H9 (cell line): ENCODE data around the gene OR4E1. TPM values are rescaled to one million over a fixed set of nuclear protein-coding genes. Genes with fewer than 3 reads are reported as not detected.

Experiments used
- DNase-seq: peaks from one replicate; pipeline ENCODE4 v3.0.0-alpha.2; 2017
- H2AFZ ChIP-seq: one replicate; pipeline ENCODE4 v1.6.1; 2013; ENCODE audit warnings: mild to moderate bottlenecking, low read length, control low read depth, moderate library complexity
- H2AK5ac ChIP-seq: 2 replicates; pipeline ENCODE4 v1.6.1; 2013; ENCODE audit warnings: low read length, control low read depth, mixed read lengths; ENCODE audit not compliant: insufficient read length
- H2BK120ac ChIP-seq: one replicate; pipeline ENCODE4 v1.6.1; 2013; ENCODE audit warnings: low read depth, mild to moderate bottlenecking, low read length, control low read depth, inconsistent platforms; ENCODE audit not compliant: poor library complexity, severe bottlenecking
- H2BK12ac ChIP-seq: 2 replicates; pipeline ENCODE4 v1.6.1; 2013; ENCODE audit warnings: low read length, control low read depth, mixed read lengths, low read depth; ENCODE audit not compliant: insufficient read length
- H2BK15ac ChIP-seq: 2 replicates; pipeline ENCODE4 v1.6.1; 2013; ENCODE audit warnings: low read depth, low read length, control low read depth
- H2BK20ac ChIP-seq: one replicate; pipeline ENCODE4 v1.6.1; 2013; ENCODE audit warnings: low read depth, mild to moderate bottlenecking, low read length, control low read depth, inconsistent platforms; ENCODE audit not compliant: poor library complexity, severe bottlenecking
- H2BK5ac ChIP-seq: 2 replicates; pipeline ENCODE4 v1.6.1; 2013; ENCODE audit warnings: low read length, control low read depth, mixed read lengths; ENCODE audit not compliant: insufficient read length
- H3K14ac ChIP-seq: 2 replicates; pipeline ENCODE4 v1.6.1; 2013; ENCODE audit warnings: low read length, control low read depth; ENCODE audit not compliant: insufficient read depth
- H3K18ac ChIP-seq: 2 replicates; pipeline ENCODE4 v1.6.1; 2013; ENCODE audit warnings: low read depth, mild to moderate bottlenecking, mixed read lengths, low read length, control low read depth; ENCODE audit not compliant: insufficient read length
- H3K23ac ChIP-seq: 2 replicates; pipeline ENCODE4 v1.6.1; 2013; ENCODE audit warnings: low read length, control low read depth, mixed read lengths, low read depth; ENCODE audit not compliant: insufficient read length
- H3K23me2 ChIP-seq: 2 replicates; pipeline ENCODE4 v1.6.1; 2013; ENCODE audit warnings: low read depth, mild to moderate bottlenecking, mixed read lengths, low read length, control low read depth; ENCODE audit not compliant: insufficient read length, poor library complexity, severe bottlenecking
- H3K27ac ChIP-seq: 2 replicates; pipeline ENCODE4 v1.5.1; 2013; ENCODE audit warnings: low read length, control low read depth, mixed read lengths, low read depth; ENCODE audit not compliant: insufficient read length
- H3K27me3 ChIP-seq: 2 replicates; pipeline ENCODE4 v1.6.1; 2013; ENCODE audit warnings: low read length, control low read depth, inconsistent platforms; ENCODE audit not compliant: insufficient read depth
- H3K4ac ChIP-seq: 2 replicates; pipeline ENCODE4 v1.6.1; 2013; ENCODE audit warnings: low read depth, mild to moderate bottlenecking, control low read depth, inconsistent platforms, low read length, moderate library complexity
- H3K4me1 ChIP-seq: 2 replicates; pipeline ENCODE4 v1.6.1; 2013; ENCODE audit warnings: low read length, control low read depth, inconsistent platforms; ENCODE audit not compliant: insufficient read depth
- H3K4me2 ChIP-seq: 2 replicates; pipeline ENCODE4 v1.6.1; 2013; ENCODE audit warnings: low read length, control low read depth, mixed read lengths; ENCODE audit not compliant: insufficient read length, insufficient read depth
- H3K56ac ChIP-seq: 2 replicates; pipeline ENCODE4 v1.6.1; 2013; ENCODE audit warnings: low read depth, mild to moderate bottlenecking, mixed read lengths, low read length, control low read depth; ENCODE audit not compliant: insufficient read length
- H3K79me1 ChIP-seq: 2 replicates; pipeline ENCODE4 v1.6.1; 2013; ENCODE audit warnings: low read depth, mild to moderate bottlenecking, moderate library complexity, low read length, control low read depth, inconsistent platforms; ENCODE audit not compliant: insufficient read depth, poor library complexity, severe bottlenecking
- H3K79me2 ChIP-seq: 2 replicates; pipeline ENCODE4 v1.6.1; 2013; ENCODE audit warnings: low read length, control low read depth, inconsistent platforms; ENCODE audit not compliant: insufficient read depth
- H3K9ac ChIP-seq: 2 replicates; pipeline ENCODE4 v1.6.1; 2013; ENCODE audit warnings: low read length, control low read depth, mixed read lengths; ENCODE audit not compliant: insufficient read length; ENCODE audit errors: extremely low read depth
- H3K9me3 ChIP-seq: one replicate; pipeline ENCODE4 v1.6.1; 2013; ENCODE audit warnings: low read depth, low read length, inconsistent platforms; ENCODE audit not compliant: control insufficient read depth
- H3T11ph ChIP-seq: one replicate; pipeline ENCODE4 v1.6.1; 2013; ENCODE audit warnings: mild to moderate bottlenecking, low read length, control low read depth, inconsistent platforms
- H4K20me1 ChIP-seq: one replicate; pipeline ENCODE4 v1.6.1; 2013; ENCODE audit not compliant: control insufficient read depth, insufficient read length, insufficient read depth
- H4K5ac ChIP-seq: 2 replicates; pipeline ENCODE4 v1.6.1; 2013; ENCODE audit warnings: low read depth, mild to moderate bottlenecking, mixed read lengths, low read length, control low read depth; ENCODE audit not compliant: insufficient read length
- H4K8ac ChIP-seq: replicated peaks from 2 replicates; pipeline ENCODE4 v1.6.1; 2013; ENCODE audit warnings: low read length, control low read depth, mixed read lengths, low read depth; ENCODE audit not compliant: insufficient read length
- H4K91ac ChIP-seq: 2 replicates; pipeline ENCODE4 v1.6.1; 2013; ENCODE audit warnings: low read depth, mild to moderate bottlenecking, moderate library complexity, mixed read lengths, low read length, control low read depth; ENCODE audit not compliant: insufficient read length
- H3K27ac Mint-ChIP-seq, 3 experiments: 2 replicates in 2 of 3; 3 replicates in 1 of 3; pipeline ENCODE4 v1.8.0; 2020 to 2021; ENCODE audit warnings: mixed read lengths in 3 of 3, mild to moderate bottlenecking in 1 of 3, moderate library complexity in 1 of 3
- H3K27me3 Mint-ChIP-seq: 2 replicates; pipeline ENCODE4 v1.8.0; 2021; ENCODE audit warnings: low read depth, mild to moderate bottlenecking, moderate library complexity, mixed read lengths
- H3K36me3 Mint-ChIP-seq, 3 experiments: 2 replicates in 2 of 3; 3 replicates in 1 of 3; pipeline ENCODE4 v1.8.0; 2020 to 2021; ENCODE audit warnings: low read depth in 3 of 3, mixed read lengths in 3 of 3; ENCODE audit not compliant: insufficient read depth in 1 of 3
- H3K4me1 Mint-ChIP-seq, 2 experiments: 2 replicates each; pipeline ENCODE4 v1.8.0; 2020; ENCODE audit warnings: mixed read lengths in 2 of 2
- H3K4me3 Mint-ChIP-seq, 2 experiments: 2 replicates in 1 of 2; 3 replicates in 1 of 2; pipeline ENCODE4 v1.8.0; 2020 to 2021; ENCODE audit warnings: mild to moderate bottlenecking in 2 of 2, mixed read lengths in 2 of 2, moderate library complexity in 1 of 2
- H3K9me3 Mint-ChIP-seq, 2 experiments: 2 replicates in 1 of 2; 3 replicates in 1 of 2; pipeline ENCODE4 v1.8.0; 2020; ENCODE audit warnings: mild to moderate bottlenecking in 2 of 2, mixed read lengths in 2 of 2, moderate library complexity in 1 of 2
- total RNA-seq: library from RNA; stranded (reverse); gene quantifications from 2 replicates; pipeline ENCODE4 v1.2.1, GENCODE V29; 2021
- TF ChIP-seq, protein P1 (sequence below): fragments of 200-600 bp; sonication (generic); conservative IDR thresholded peaks from 3 replicates; pipeline ENCODE4 v1.8.0; 2021; ENCODE audit warnings: antibody characterized with exemption, mild to moderate bottlenecking

OR4E1 gene
- total RNA-seq, 1 experiment from 2014 or later, result not detected

DNA sequence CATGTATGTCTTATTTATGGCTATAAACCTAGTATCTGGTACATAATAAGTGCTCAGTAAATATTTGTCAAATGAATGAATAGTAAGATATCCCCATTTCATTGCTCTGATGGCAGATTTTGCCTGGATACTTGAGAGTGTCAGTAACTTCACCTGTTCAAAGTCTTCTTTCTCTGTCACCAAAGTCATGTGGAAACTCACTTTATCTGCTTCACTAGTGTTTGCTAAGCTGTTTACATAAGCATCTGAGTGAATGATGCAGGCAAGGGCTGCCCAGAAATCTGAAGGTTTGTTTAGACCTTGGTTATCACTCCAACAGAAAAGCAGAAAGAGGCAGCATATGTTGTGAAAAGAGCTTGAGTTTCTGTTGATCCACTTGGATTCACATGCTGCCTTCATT is 4.3 kb downstream of the OR4E1 start:
- H4K8ac ChIP-seq, result no peak overlapping the region
- H3K23ac ChIP-seq, result no peak overlapping the region
- H3K4ac ChIP-seq, result no peak overlapping the region
- Mint-ChIP-seq H3K4me1 (no peaks in the 10 kb centered on the region), H3K36me3 (no peaks in the 10 kb centered on the region), H3K9me3 (peaks cover 0 to 2% of the 10 kb centered on the region in 2 experiments; a peak in 2 of 5 replicates), H3K4me3 (no peak overlapping the region), H3K27ac (no peak overlapping the region), H3K27me3 (peaks cover 6% of the 10 kb centered on the region)
- H3K27ac ChIP-seq, result no peak overlapping the region
- H2BK12ac ChIP-seq, result no peak overlapping the region
- H2BK120ac ChIP-seq, result no peak overlapping the region
- no peak overlapping the region for H4K5ac ChIP-seq
- no peak overlapping the region for H4K91ac ChIP-seq
- no peaks in the 10 kb centered on the region for H3K9me3 ChIP-seq
- no peak overlapping the region for H3K14ac ChIP-seq
- no peak overlapping the region for H2BK15ac ChIP-seq
- no peak overlapping the region for H2AFZ ChIP-seq
- no peak overlapping the region for H3K9ac ChIP-seq
- H3K4me2 ChIP-seq, result no peak overlapping the region
- no peak overlapping the region for H3K56ac ChIP-seq
- DNase-seq, result no peak
- H3K79me1 ChIP-seq, result no peaks in the 10 kb centered on the region
- no peaks in the 10 kb centered on the region for H4K20me1 ChIP-seq
- no peak overlapping the region for H2BK20ac ChIP-seq
- TF ChIP-seq, protein P1, sequence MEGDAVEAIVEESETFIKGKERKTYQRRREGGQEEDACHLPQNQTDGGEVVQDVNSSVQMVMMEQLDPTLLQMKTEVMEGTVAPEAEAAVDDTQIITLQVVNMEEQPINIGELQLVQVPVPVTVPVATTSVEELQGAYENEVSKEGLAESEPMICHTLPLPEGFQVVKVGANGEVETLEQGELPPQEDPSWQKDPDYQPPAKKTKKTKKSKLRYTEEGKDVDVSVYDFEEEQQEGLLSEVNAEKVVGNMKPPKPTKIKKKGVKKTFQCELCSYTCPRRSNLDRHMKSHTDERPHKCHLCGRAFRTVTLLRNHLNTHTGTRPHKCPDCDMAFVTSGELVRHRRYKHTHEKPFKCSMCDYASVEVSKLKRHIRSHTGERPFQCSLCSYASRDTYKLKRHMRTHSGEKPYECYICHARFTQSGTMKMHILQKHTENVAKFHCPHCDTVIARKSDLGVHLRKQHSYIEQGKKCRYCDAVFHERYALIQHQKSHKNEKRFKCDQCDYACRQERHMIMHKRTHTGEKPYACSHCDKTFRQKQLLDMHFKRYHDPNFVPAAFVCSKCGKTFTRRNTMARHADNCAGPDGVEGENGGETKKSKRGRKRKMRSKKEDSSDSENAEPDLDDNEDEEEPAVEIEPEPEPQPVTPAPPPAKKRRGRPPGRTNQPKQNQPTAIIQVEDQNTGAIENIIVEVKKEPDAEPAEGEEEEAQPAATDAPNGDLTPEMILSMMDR, result no peak
- H3K23me2 ChIP-seq, result no peaks in the 10 kb centered on the region
- no peak overlapping the region for H3T11ph ChIP-seq
- no peak overlapping the region for H3K18ac ChIP-seq
- no peaks in the 10 kb centered on the region for H3K4me1 ChIP-seq
- no peaks in the 10 kb centered on the region for H3K27me3 ChIP-seq
- no peak overlapping the region for H2AK5ac ChIP-seq
- H2BK5ac ChIP-seq, result no peak overlapping the region
- no peaks in the 10 kb centered on the region for H3K79me2 ChIP-seq
